ENCODE data around the gene CMIP.
A peak's percentile ranks its signal among the peaks of the same experiment; 100 is the strongest.

Gene CMIP

GRCh38 chr16:81641395-81642106 is 196.9 kb downstream of the CMIP start:
- Histone ChIP-seq H3K4me3 (ENCODE audit: low read depth, low read length) (no peak overlapping the region), H3K27me3 (replicated peaks) (no peaks in the 10 kb centered on the region), H3K27ac (no peak overlapping the region), H3K36me3 (replicated peaks) (no peaks in the 10 kb centered on the region)
- TF ChIP-seq, protein P1, sequence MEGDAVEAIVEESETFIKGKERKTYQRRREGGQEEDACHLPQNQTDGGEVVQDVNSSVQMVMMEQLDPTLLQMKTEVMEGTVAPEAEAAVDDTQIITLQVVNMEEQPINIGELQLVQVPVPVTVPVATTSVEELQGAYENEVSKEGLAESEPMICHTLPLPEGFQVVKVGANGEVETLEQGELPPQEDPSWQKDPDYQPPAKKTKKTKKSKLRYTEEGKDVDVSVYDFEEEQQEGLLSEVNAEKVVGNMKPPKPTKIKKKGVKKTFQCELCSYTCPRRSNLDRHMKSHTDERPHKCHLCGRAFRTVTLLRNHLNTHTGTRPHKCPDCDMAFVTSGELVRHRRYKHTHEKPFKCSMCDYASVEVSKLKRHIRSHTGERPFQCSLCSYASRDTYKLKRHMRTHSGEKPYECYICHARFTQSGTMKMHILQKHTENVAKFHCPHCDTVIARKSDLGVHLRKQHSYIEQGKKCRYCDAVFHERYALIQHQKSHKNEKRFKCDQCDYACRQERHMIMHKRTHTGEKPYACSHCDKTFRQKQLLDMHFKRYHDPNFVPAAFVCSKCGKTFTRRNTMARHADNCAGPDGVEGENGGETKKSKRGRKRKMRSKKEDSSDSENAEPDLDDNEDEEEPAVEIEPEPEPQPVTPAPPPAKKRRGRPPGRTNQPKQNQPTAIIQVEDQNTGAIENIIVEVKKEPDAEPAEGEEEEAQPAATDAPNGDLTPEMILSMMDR (IDR thresholded peaks at IDR 0.05; ENCODE audit: low read depth, low read length, missing control alignments), result no peak
- in situ Hi-C loops (cut with HindIII; ENCODE audit: low pct_ligation_motif_present, low sequenced_read_pairs), result no loop called here
- DNase-seq, result no peak

DNA sequence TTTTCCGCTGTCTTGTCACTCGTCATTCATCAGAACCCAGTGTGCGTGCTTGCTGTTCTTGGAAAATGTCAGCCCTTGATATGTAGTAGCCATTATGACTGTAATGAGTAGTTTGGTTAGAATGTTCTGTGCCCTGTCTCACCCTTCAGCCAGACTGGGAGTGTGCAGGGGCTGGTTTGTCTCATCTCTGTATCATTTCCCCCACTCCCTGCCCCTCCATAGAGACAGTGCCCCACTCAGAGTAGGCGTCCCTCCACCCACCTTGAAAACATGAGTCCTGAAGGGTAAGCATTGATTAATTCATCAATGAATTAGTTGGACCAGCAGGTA is 197.5 kb downstream of the CMIP start:
- DNase-seq, result no peak
- in situ Hi-C loops (cut with HindIII; ENCODE audit: low pct_ligation_motif_present, low sequenced_read_pairs), result no loop called here
- TF ChIP-seq, protein P1 (IDR thresholded peaks at IDR 0.05; ENCODE audit: low read depth, low read length, missing control alignments), result no peak
- no peak overlapping the region for H3K4me3 ChIP-seq (ENCODE audit: low read depth, low read length)
- H3K36me3 ChIP-seq (replicated peaks), result no peaks in the 10 kb centered on the region
- H3K27me3 ChIP-seq (replicated peaks), result no peaks in the 10 kb centered on the region
- no peak overlapping the region for H3K27ac ChIP-seq

DNA sequence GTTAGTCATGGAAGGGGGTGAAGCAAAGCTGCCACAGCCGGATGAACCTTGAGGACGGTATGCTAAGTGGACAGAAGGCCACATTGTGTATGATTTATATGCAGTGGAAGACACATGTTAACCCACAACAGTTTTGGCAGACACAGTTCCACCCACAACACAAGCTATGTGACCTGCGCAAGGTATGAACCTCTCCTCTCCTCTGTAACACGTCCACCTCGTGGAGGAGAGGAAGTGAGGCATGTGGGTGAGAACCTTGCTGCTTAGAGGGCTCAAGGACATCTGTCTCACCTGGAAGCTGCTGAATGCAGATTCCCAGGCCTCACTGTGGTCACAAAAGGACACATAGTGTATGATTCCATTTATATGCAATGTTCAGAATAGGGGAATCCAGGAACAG is 198.3 kb downstream of the CMIP start:
- H3K36me3 ChIP-seq (replicated peaks), result no peaks in the 10 kb centered on the region
- no peak overlapping the region for H3K27ac ChIP-seq
- in situ Hi-C loops (cut with HindIII; ENCODE audit: low pct_ligation_motif_present, low sequenced_read_pairs), result no loop called here
- H3K4me3 ChIP-seq (ENCODE audit: low read depth, low read length), result no peak overlapping the region
- TF ChIP-seq, protein P1 (IDR thresholded peaks at IDR 0.05; ENCODE audit: low read depth, low read length, missing control alignments), result no peak
- no peak for DNase-seq
- no peaks in the 10 kb centered on the region for H3K27me3 ChIP-seq (replicated peaks)

GRCh38 chr16:81645266-81645694 is 200.7 kb downstream of the CMIP start:
- H3K4me3 ChIP-seq (ENCODE audit: low read depth, low read length), result no peak overlapping the region
- peak overlapping the region; percentile 63 for H3K27ac ChIP-seq
- peak; percentile 97 for DNase-seq

GRCh38 chr16:81645925-81646324 is 201.3 kb downstream of the CMIP start:
- no peaks in the 10 kb centered on the region for H3K36me3 ChIP-seq (replicated peaks)
- in situ Hi-C loops (cut with HindIII; ENCODE audit: low pct_ligation_motif_present, low sequenced_read_pairs), result no loop called here
- H3K27ac ChIP-seq, result peak overlapping the region; percentile 63
- H3K27me3 ChIP-seq (replicated peaks), result no peaks in the 10 kb centered on the region
- TF ChIP-seq, protein P1 (IDR thresholded peaks at IDR 0.05; ENCODE audit: low read depth, low read length, missing control alignments), result no peak
- DNase-seq, result no peak
- no peak overlapping the region for H3K4me3 ChIP-seq (ENCODE audit: low read depth, low read length)

More at GRCh38 chr16:81645266-81645694, 200.7 kb downstream of the CMIP start:
- H3K36me3 ChIP-seq (replicated peaks), result no peaks in the 10 kb centered on the region
- TF ChIP-seq, protein P1 (IDR thresholded peaks at IDR 0.05; ENCODE audit: low read depth, low read length, missing control alignments), result no peak
- in situ Hi-C loops (cut with HindIII; ENCODE audit: low pct_ligation_motif_present, low sequenced_read_pairs), result no loop called here
- H3K27me3 ChIP-seq (replicated peaks), result no peaks in the 10 kb centered on the region

- in situ Hi-C loops (cut with HindIII; ENCODE audit: low pct_ligation_motif_present, low sequenced_read_pairs), result no loop called here
- DNase-seq, result no peak
- H3K36me3 ChIP-seq (replicated peaks), result no peaks in the 10 kb centered on the region
- TF ChIP-seq, protein P1 (IDR thresholded peaks at IDR 0.05; ENCODE audit: low read depth, low read length, missing control alignments), result no peak
- H3K27ac ChIP-seq, result no peak overlapping the region
- no peak overlapping the region for H3K4me3 ChIP-seq (ENCODE audit: low read depth, low read length)
- H3K27me3 ChIP-seq (replicated peaks), result no peaks in the 10 kb centered on the region
These were observed 202.0 kb downstream of the CMIP start for GRCh38 chr16:81646561-81646960.
